GM13976 (cell line): ENCODE measurements around the gene AP2A2.

ENCODE experiments used
- DNase-seq: peaks from one replicate; pipeline ENCODE4 v3.0.0; 2012; ENCODE audit warnings: low spot score
- CTCF ChIP-seq: IDR thresholded peaks from 2 replicates; pipeline ENCODE4 v1.5.1; 2012; ENCODE audit warnings: borderline replicate concordance, mild to moderate bottlenecking; ENCODE audit not compliant: insufficient read depth; ENCODE audit errors: extremely low read depth, missing control alignments, control extremely low read depth
- in situ Hi-C: fragments of 300-500 bp; cut with MboI; formaldehyde crosslinking; loops from one replicate; pipeline ENCODE4 v1.12.0; 2022; ENCODE audit warnings: low sequenced_read_pairs, mixed read lengths, inconsistent platforms; ENCODE audit not compliant: unreplicated experiment

Gene AP2A2

GRCh38 chr11:923691-924405 is 1.8 kb upstream of the AP2A2 start:
- no peak for TF ChIP-seq CTCF
- in situ Hi-C loops: no loop called here

GRCh38 chr11:924406-925157 is 1.1 kb upstream of the AP2A2 start:
- in situ Hi-C loops: no loop called here
- DNase-seq: no peak
- TF ChIP-seq CTCF: no peak

More at GRCh38 chr11:923691-924405, 1.8 kb upstream of the AP2A2 start:
- DNase-seq: no peak

- no peak for TF ChIP-seq CTCF
- in situ Hi-C loops: no loop called here
- no peak for DNase-seq
These were observed 543 bp upstream of the AP2A2 start for GRCh38 chr11:925158-925495.

- TF ChIP-seq CTCF: no peak
- no peak for DNase-seq
- in situ Hi-C loops: no loop called here
These were observed 759 bp downstream of the AP2A2 start for GRCh38 chr11:926341-926916.

- no peak for TF ChIP-seq CTCF
- DNase-seq: no peak
- in situ Hi-C loops: no loop called here
These were observed 2.2 kb downstream of the AP2A2 start for GRCh38 chr11:927871-928270.

GRCh38 chr11:928786-929185 is 3.1 kb downstream of the AP2A2 start:
- no peak for TF ChIP-seq CTCF
- DNase-seq: no peak
- in situ Hi-C loops: no loop called here
